Tibial artery (tissue), 4 donors: ENCODE data around the gene VPS8.

ENCODE experiments used
- DNase-seq, 2 donors: peaks; one replicate each; pipeline ENCODE4 v3.0.0-alpha.2; 2019
- H3K27ac ChIP-seq, 2 donors: fragments of 200-600 bp; sonication (generic) in 1 of 2; 1 replicate in 1 of 2; 2 replicates in 1 of 2; pipeline ENCODE4 v1.5.1; 2018 to 2019; ENCODE audit warnings: mild to moderate bottlenecking in 1 of 2
- H3K27me3 ChIP-seq, 2 donors: fragments of 200-600 bp; sonication (generic) in 1 of 2; one replicate each; pipeline versions ENCODE4 v1.5.1 to v1.6.0; 2016 to 2019
- H3K36me3 ChIP-seq, 3 donors: fragments of 200-600 bp; sonication (generic) in 2 of 3; one replicate each; pipeline ENCODE4 v1.5.1; 2016 to 2019; ENCODE audit warnings: mild to moderate bottlenecking in 2 of 3
- H3K4me1 ChIP-seq, 4 donors: fragments of 200-600 bp; sonication (generic) in 2 of 4; 1 replicate in 3 of 4; 2 replicates in 1 of 4; pipeline ENCODE4 v1.5.1; 2016 to 2019
- H3K4me3 ChIP-seq, 2 donors: fragments of 200-600 bp; sonication (generic) in 1 of 2; 1 replicate in 1 of 2; 2 replicates in 1 of 2; pipeline ENCODE4 v1.5.1; 2018 to 2019; ENCODE audit warnings: mild to moderate bottlenecking in 2 of 2
- H3K9me3 ChIP-seq, 3 donors: fragments of 200-600 bp; sonication (generic) in 1 of 3; one replicate each; pipeline ENCODE4 v1.5.1; 2016 to 2019
- intact Hi-C: fragments of 100-400 bp; cut with DNase I; formaldehyde crosslinking; loops from one replicate; pipeline ENCODE4 v1.15.0; 2023; ENCODE audit warnings: low total_unique reads
- TF ChIP-seq, protein P1 (sequence below), 2 experiments: fragments of 200-600 bp in 1 of 2; fragments of 450-650 bp in 1 of 2; IDR thresholded peaks; one replicate each; pipeline ENCODE4 v1.5.1; 2017 to 2019; ENCODE audit warnings: antibody characterized with exemption in 2 of 2, mild to moderate bottlenecking in 1 of 2, moderate library complexity in 1 of 2

Gene VPS8

DNA sequence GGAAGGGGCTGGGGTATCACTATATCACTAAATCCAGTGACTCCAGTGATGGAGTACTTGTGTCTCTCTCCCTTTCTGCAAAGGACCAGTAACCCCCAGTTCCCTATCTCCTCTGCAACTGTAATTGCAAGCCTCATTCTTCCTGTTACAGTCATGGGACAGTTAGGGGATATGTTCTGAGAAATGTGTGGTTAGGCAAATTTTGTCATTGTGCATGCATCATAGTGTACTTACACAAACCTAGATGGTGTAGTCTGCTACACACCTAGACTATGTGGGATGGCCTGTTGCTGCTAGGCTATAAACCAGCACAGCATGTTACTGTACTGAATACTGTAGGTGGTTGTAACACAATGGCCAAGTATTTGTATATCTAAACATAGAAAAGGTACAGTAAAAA lies 2.2 kb downstream of the VPS8 start:
- intact Hi-C loops: no loop called here
- DNase-seq: no peak
- Histone ChIP-seq H3K36me3 (no peaks in the 10 kb centered on the region), H3K4me3 (no peak overlapping the region), H3K27me3 (no peaks in the 10 kb centered on the region), H3K27ac (no peak overlapping the region), H3K9me3 (no peaks in the 10 kb centered on the region), H3K4me1 (peaks cover 0 to 9% (median 8%) of the 10 kb centered on the region in 4 donors)
- TF ChIP-seq, protein P1, sequence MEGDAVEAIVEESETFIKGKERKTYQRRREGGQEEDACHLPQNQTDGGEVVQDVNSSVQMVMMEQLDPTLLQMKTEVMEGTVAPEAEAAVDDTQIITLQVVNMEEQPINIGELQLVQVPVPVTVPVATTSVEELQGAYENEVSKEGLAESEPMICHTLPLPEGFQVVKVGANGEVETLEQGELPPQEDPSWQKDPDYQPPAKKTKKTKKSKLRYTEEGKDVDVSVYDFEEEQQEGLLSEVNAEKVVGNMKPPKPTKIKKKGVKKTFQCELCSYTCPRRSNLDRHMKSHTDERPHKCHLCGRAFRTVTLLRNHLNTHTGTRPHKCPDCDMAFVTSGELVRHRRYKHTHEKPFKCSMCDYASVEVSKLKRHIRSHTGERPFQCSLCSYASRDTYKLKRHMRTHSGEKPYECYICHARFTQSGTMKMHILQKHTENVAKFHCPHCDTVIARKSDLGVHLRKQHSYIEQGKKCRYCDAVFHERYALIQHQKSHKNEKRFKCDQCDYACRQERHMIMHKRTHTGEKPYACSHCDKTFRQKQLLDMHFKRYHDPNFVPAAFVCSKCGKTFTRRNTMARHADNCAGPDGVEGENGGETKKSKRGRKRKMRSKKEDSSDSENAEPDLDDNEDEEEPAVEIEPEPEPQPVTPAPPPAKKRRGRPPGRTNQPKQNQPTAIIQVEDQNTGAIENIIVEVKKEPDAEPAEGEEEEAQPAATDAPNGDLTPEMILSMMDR (IDR thresholded peaks at IDR 0.05): no peak

DNA sequence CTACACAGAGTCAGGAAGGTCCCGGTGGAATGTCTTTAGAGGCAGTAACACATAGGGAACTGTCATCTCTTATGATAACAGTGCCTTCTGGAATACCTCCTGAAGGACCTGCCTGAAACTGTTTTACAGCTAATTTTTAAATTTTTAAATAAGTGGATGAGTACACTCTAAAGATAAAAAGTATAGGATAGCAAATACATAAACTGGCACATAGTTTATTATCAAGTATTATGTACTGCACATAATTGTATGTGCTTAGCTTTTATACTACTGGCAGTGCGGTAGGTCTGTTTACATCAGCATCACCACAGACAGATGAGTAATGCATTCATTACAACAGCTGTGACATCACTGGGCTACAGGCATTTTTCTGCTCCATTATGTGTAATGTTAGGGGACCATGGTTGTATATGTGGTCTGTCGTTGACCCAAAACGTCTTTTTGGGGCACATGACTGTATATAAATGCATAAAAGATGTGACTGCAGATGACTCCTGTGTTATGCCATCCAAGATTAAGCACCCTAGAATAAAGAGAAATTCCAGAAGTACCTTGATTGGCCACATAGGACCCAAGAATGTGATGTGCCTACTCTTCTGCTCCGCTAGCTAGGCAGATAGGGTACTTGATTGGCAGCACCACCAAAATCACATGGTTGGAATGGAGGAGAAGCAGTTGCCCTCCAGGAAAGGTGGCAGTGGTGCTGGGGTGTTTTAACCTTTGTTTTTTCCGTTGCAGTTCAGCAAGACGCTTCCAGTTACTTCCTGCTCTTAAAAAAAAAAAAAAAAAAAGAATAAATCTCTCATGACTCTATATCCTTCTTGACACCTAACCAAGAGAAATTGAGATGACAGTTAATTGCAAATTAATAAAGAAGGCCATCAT lies 3.3 kb downstream of the VPS8 start:
- intact Hi-C loops: no loop called here
- H3K9me3 ChIP-seq: no peaks in the 10 kb centered on the region
- no peak overlapping the region for H3K4me3 ChIP-seq
- no peaks in the 10 kb centered on the region for H3K27me3 ChIP-seq
- peaks cover 0 to 9% (median 8%) of the 10 kb centered on the region in 4 donors for H3K4me1 ChIP-seq
- H3K36me3 ChIP-seq: no peaks in the 10 kb centered on the region
- no peak overlapping the region for H3K27ac ChIP-seq
- no peak for DNase-seq
- TF ChIP-seq, protein P1 (IDR thresholded peaks at IDR 0.05): no peak

DNA sequence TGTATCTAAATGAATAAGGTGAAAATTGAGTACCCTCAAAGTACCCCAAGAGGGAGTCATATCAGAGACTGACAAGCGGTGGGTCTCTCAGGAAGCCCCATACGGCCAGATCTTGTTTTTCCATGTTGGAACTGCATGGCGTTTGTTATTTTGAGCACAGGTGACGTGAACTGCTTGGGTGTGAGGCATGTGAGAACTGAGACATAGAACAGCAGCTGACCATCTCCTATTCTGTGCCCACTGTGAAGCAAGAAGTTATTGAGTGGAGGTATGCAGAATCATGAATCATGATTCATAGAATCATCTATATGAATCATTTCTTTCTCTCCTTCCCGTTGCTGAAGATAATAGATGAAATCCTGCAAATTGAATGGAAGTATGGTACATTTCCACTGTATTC lies 4.6 kb downstream of the VPS8 start:
- H3K4me3 ChIP-seq: no peak overlapping the region

DNA sequence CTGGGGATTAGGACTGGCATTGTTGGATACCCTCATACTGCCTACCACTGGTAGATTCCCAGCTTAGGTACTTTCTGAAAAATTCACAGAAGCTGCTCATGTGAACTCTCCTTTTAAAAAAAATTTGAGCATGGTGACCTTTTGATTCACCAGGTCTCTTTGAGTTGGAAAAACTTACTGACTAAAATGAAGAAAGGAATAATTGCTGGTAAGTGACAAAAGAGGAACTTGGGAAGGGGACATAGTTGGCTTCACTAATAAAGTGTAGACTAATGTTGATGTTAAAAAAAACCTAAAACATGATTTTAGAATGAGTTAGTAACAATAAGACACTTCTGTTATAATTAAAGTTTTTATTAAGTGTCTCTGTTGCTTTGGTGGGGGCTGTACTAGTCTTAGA lies 8.6 kb downstream of the VPS8 start:
- Histone ChIP-seq H3K36me3 (no peaks in the 10 kb centered on the region), H3K4me3 (no peak overlapping the region), H3K9me3 (no peaks in the 10 kb centered on the region), H3K27ac (no peak overlapping the region), H3K4me1 (peaks cover 0 to 17% (median 0%) of the 10 kb centered on the region in 4 donors), H3K27me3 (no peaks in the 10 kb centered on the region)
- TF ChIP-seq, protein P1 (IDR thresholded peaks at IDR 0.05): no peak
- DNase-seq: no peak
- intact Hi-C loops: no loop called here

More for the DNA sequence above, 4.6 kb downstream of the VPS8 start:
- H3K4me1 ChIP-seq: peaks cover 0 to 14% (median 8%) of the 10 kb centered on the region in 4 donors
- intact Hi-C loops: no loop called here
- H3K27ac ChIP-seq: no peak overlapping the region
- no peaks in the 10 kb centered on the region for H3K27me3 ChIP-seq
- TF ChIP-seq, protein P1 (IDR thresholded peaks at IDR 0.05): no peak
- no peak for DNase-seq
- H3K36me3 ChIP-seq: no peaks in the 10 kb centered on the region
- no peaks in the 10 kb centered on the region for H3K9me3 ChIP-seq

DNA sequence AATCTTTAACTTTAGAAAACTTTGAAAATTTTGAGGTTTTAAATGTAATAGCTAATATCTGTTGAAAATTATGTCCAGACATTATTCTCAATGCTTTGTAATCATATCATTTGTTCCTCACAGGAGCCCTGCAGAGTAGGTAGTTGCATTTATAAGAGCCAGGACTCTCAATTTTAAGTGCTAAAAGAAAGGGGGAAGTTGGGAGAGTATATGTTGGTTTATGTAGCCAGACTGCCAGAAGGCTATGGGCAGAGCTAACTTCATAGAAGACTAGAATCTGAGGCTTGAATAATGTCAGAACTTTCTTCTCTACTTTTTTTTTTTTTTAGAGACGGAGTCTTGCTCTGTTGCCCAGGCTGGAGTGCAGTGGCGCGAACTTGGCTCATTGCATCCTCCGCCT lies 9.1 kb downstream of the VPS8 start:
- Histone ChIP-seq H3K9me3 (no peaks in the 10 kb centered on the region), H3K27me3 (no peaks in the 10 kb centered on the region), H3K36me3 (peaks cover 0 to 2% (median 0%) of the 10 kb centered on the region in 3 donors), H3K27ac (no peak overlapping the region), H3K4me1 (peaks cover 0 to 17% (median 0%) of the 10 kb centered on the region in 4 donors), H3K4me3 (no peak overlapping the region)
- intact Hi-C loops: no loop called here
- TF ChIP-seq, protein P1 (IDR thresholded peaks at IDR 0.05): no peak
- no peak for DNase-seq
